Measurements from ENCODE around the gene CCDC54.

Gene CCDC54

DNA sequence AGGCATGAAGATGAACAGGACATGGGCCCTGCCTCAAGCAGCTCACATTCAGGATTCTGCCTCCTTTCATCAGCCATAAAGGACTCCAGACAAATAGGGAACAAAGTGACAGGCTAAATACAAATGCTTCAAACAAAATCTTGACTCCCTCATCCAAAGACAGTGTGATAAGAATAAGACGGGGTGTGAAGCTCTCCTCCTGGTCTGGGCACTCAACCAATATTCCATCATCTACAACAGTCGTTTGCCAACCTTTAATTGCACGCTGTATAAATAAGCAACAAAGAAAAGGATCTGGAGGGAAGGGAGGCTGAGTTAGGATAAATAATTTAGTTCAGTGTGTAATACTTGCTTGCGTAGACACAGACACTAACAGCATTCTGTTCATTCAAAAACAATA is 5.4 kb downstream of the CCDC54 start:
- CTCF ChIA-PET = no interaction called here
- TF ChIP-seq, protein P1, sequence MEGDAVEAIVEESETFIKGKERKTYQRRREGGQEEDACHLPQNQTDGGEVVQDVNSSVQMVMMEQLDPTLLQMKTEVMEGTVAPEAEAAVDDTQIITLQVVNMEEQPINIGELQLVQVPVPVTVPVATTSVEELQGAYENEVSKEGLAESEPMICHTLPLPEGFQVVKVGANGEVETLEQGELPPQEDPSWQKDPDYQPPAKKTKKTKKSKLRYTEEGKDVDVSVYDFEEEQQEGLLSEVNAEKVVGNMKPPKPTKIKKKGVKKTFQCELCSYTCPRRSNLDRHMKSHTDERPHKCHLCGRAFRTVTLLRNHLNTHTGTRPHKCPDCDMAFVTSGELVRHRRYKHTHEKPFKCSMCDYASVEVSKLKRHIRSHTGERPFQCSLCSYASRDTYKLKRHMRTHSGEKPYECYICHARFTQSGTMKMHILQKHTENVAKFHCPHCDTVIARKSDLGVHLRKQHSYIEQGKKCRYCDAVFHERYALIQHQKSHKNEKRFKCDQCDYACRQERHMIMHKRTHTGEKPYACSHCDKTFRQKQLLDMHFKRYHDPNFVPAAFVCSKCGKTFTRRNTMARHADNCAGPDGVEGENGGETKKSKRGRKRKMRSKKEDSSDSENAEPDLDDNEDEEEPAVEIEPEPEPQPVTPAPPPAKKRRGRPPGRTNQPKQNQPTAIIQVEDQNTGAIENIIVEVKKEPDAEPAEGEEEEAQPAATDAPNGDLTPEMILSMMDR (IDR thresholded peaks at IDR 0.05; ENCODE audit: control extremely low read depth, extremely low read depth, low read depth, missing control alignments) = no peak
- no peak for DNase-seq (ENCODE audit: extremely low spot score)
- POLR2A ChIA-PET = no interaction called here

DNA sequence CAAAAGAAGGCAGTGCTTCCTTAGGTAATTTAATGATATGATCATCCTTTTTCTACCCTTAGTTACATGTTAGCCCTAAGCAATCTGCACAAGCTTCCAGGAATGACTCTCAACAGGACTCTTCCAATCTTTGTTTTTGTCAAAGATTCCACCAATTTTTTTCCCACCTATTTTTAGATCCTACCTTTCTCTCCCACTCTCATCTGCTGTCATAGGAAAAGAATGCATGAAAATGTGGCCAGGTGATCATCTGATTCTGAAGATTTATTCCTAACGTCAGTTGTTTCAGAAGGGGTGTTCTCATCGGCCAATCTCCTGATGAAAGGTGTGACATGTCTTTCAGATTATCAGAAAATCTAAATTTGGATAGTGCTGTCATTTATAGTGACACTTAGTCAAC is 7.2 kb downstream of the CCDC54 start:
- TF ChIP-seq, protein P1 (IDR thresholded peaks at IDR 0.05; ENCODE audit: control extremely low read depth, extremely low read depth, low read depth, missing control alignments) = no peak
- POLR2A ChIA-PET = no interaction called here
- CTCF ChIA-PET = interaction anchor here (1.3 to 1.8 kb wide), 3 partner anchors 18 to 543 kb away, joined by 5 to 7 read pairs (median 6); no protein-coding TSS in a partner anchor
- DNase-seq (ENCODE audit: extremely low spot score) = no peak

DNA sequence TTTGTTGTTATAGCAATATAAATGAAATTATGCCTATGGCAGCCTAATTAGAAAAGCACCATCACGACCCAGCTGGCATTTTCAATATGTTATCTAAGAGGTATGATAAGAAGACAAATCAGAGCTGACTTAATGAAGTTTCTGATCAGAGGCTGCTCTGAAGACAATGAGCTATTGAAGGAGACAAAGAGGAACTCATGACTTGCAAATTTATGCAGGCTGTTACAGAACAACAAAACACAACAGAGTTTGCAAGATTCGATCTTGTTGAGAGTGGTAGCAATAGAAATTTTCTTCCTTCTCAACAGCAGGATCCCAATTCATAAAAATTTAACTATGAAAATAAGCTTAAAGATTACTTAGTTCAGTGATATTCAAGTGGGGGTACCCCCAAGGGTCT is 7.7 kb downstream of the CCDC54 start:
- CTCF ChIA-PET = interaction anchor here (1.1 to 1.8 kb wide), 4 partner anchors 18 to 543 kb away, joined by 3 to 7 read pairs (median 6); no protein-coding TSS in a partner anchor
- POLR2A ChIA-PET = no interaction called here
- TF ChIP-seq, protein P1 (IDR thresholded peaks at IDR 0.05; ENCODE audit: control extremely low read depth, extremely low read depth, low read depth, missing control alignments) = no peak
- DNase-seq (ENCODE audit: extremely low spot score) = no peak

DNA sequence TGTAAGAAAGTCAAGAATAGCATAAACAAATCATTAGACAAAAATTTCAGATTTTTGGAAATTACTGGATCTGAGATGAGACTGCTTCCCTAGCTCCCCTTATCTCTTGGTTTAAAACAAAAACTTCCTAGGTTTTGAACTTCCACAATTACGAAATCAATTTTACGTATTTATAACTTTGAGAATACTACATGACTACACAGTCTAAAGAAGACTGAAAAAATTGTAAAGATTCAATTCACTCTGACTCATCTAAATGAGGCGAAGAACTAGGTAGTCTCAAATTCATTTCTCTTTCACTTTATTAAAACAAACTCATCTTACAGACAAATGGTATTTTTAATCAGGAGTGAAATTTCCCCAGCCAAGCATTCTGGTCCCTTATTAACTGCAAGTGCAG is 10.3 kb downstream of the CCDC54 start:
- ChIA-PET POLR2A (no interaction called here), CTCF (no interaction called here)
- DNase-seq (ENCODE audit: extremely low spot score) = no peak
- TF ChIP-seq, protein P1 (IDR thresholded peaks at IDR 0.05; ENCODE audit: control extremely low read depth, extremely low read depth, low read depth, missing control alignments) = no peak

DNA sequence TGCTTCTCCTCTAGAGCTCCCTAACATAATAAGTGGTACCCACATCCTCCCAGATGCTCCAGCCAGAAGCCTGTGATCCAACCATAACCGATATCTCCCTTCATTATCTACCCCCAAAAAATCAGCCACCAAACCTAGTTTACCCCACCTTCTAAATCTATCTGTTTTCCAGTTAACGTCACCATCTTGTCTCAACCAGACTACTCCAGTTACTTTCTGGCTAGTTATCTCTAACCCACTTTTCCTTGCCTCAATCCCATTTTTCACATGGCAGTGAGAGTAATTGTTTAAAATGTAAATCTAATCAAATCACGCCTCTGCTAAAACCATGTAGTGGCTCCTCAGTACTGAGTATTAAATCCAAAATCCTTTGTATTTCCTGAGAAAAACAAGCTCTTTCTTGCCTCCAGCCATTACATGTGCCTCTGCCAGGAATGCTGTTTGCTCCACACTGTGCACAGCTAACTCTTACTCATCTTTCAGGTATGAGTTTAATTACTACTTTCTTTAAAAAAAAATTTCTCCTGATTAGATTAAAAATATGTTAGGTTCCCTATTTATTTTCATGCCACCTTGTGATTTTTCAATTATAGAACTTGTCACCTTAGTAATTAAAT is 15.4 kb downstream of the CCDC54 start:
- ChIA-PET POLR2A (no interaction called here), CTCF (no interaction called here)
- DNase-seq (ENCODE audit: extremely low spot score) = no peak
- TF ChIP-seq, protein P1 (IDR thresholded peaks at IDR 0.05; ENCODE audit: control extremely low read depth, extremely low read depth, low read depth, missing control alignments) = no peak

DNA sequence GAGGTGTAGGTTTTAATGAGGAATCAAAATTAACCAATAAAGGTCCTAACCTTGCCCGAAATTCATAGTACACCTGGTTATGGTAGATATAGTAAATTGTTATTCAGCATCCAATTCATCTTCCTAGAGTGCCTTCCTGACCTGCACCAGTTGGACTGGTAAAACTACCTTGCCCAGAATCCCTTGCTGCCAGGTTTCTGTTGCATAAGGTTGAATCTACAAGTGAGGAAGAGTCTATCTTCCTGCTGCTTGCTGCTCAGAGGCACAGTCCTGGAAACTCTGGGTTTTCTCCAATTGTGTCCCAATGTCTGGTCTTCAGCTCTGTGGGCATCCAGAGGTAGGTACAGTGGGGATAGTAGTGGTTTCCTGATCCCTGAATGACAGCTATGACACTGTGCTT is 17.3 kb downstream of the CCDC54 start:
- no peak for DNase-seq (ENCODE audit: extremely low spot score)
- TF ChIP-seq, protein P1 (IDR thresholded peaks at IDR 0.05; ENCODE audit: control extremely low read depth, extremely low read depth, low read depth, missing control alignments) = no peak
- CTCF ChIA-PET = no interaction called here
- POLR2A ChIA-PET = no interaction called here

Measured in GM10248 (cell line).